Measurements from ENCODE around the gene MED23.

- TF ChIP-seq POLR2AphosphoS5 (IDR thresholded peaks at IDR 0.05; ENCODE audit: low read depth, low read length) (no peak), POLR2A (IDR thresholded peaks at IDR 0.05; ENCODE audit: low read depth, low read length) (no peak), TAF1 (IDR thresholded peaks at IDR 0.05; ENCODE audit: borderline replicate concordance, low read depth, low read length) (no peak)
Measured at GRCh38 chr6:131640576-131640975, 12.5 kb upstream of the MED23 start.
